GM12878 (cell line): ENCODE data around the gene GAB1. TPM values are rescaled to one million over a fixed set of nuclear protein-coding genes. Genes with fewer than 3 reads are reported as not detected.

ENCODE experiments used
- BMI1 ChIP-seq: fragments of 450-650 bp; IDR thresholded peaks from 2 replicates; pipeline ENCODE4 v1.6.1; 2016; ENCODE audit warnings: mild to moderate bottlenecking, moderate library complexity, borderline replicate concordance
- CBX3 ChIP-seq: fragments of 200-600 bp; sonication (generic); IDR thresholded peaks from 2 replicates; pipeline ENCODE4 v1.6.1; 2016; ENCODE audit warnings: low read depth, borderline replicate concordance
- CHD2 ChIP-seq: IDR thresholded peaks from 2 replicates; pipeline ENCODE4 v1.6.1; 2011; ENCODE audit warnings: low read depth, low read length, improper control_type of control experiment, borderline replicate concordance
- CHD4 ChIP-seq: fragments of 200-600 bp; sonication (generic); IDR thresholded peaks from 2 replicates; pipeline ENCODE4 v1.6.1; 2016; ENCODE audit warnings: mild to moderate bottlenecking
- CREB1 ChIP-seq: IDR thresholded peaks from 2 replicates; pipeline ENCODE4 v1.6.1; 2012; ENCODE audit warnings: low read depth, mild to moderate bottlenecking, inconsistent platforms
- CREM ChIP-seq: IDR thresholded peaks from 2 replicates; pipeline ENCODE4 v1.6.1; 2014; ENCODE audit warnings: antibody characterized with exemption, low read depth
- ESRRA ChIP-seq: IDR thresholded peaks from 2 replicates; pipeline ENCODE4 v1.6.1; 2012; ENCODE audit warnings: mild to moderate bottlenecking, low read length, improper control_type of control experiment
- ETV6 ChIP-seq, 2 experiments: fragments of 450-650 bp in 1 of 2; IDR thresholded peaks in 1 of 2; conservative IDR thresholded peaks in 1 of 2; 2 replicates each; pipeline ENCODE4 v1.6.1; 2014; ENCODE audit warnings: antibody characterized with exemption in 1 of 2, borderline replicate concordance in 1 of 2, low read depth in 1 of 2, mild to moderate bottlenecking in 1 of 2, moderate library complexity in 1 of 2
- MEF2B ChIP-seq: fragments of 450-650 bp; IDR thresholded peaks from 2 replicates; pipeline ENCODE4 v1.6.1; 2018; ENCODE audit warnings: mild to moderate bottlenecking, moderate library complexity; ENCODE audit not compliant: partially characterized antibody, poor library complexity, severe bottlenecking
- MTA2 ChIP-seq: fragments of 450-650 bp; IDR thresholded peaks from 2 replicates; pipeline ENCODE4 v1.6.1; 2016; ENCODE audit warnings: low read depth, mild to moderate bottlenecking, moderate library complexity
- NBN ChIP-seq: fragments of 450-650 bp; IDR thresholded peaks from 2 replicates; pipeline ENCODE4 v1.6.1; 2016
- NFIC ChIP-seq: IDR thresholded peaks from 2 replicates; pipeline ENCODE4 v1.6.1; 2012; ENCODE audit warnings: low read depth, mild to moderate bottlenecking, inconsistent platforms, low read length, moderate library complexity
- RBBP5 ChIP-seq: fragments of 200-600 bp; sonication (generic); conservative IDR thresholded peaks from 2 replicates; pipeline ENCODE4 v1.6.1; 2016
- RCOR1 ChIP-seq: conservative IDR thresholded peaks from 2 replicates; pipeline ENCODE4 v1.6.1; 2012; ENCODE audit warnings: low read depth, low read length, improper control_type of control experiment
- SMAD5 ChIP-seq: IDR thresholded peaks from 2 replicates; pipeline ENCODE4 v1.6.1; 2016; ENCODE audit warnings: antibody characterized with exemption, low read depth
- SP1 ChIP-seq: IDR thresholded peaks from one replicate; pipeline ENCODE4 v1.6.1; 2011; ENCODE audit warnings: low read depth, low read length
- SREBF2 ChIP-seq: IDR thresholded peaks from 2 replicates; pipeline ENCODE4 v1.6.1; 2012; ENCODE audit warnings: mild to moderate bottlenecking, low read length
- TCF7 ChIP-seq: IDR thresholded peaks from 2 replicates; pipeline ENCODE4 v1.6.1; 2014; ENCODE audit warnings: antibody characterized with exemption, borderline replicate concordance
- ZNF217 ChIP-seq: fragments of 450-650 bp; IDR thresholded peaks from 2 replicates; pipeline ENCODE4 v1.6.1; 2017; ENCODE audit warnings: antibody characterized with exemption, mild to moderate bottlenecking
- polyA plus RNA-seq, 11 experiments: library from polyadenylated mRNA; depleted of rRNA in 4 of 11; unstranded in 6 of 11; stranded (reverse) in 5 of 11; fragments of >200 nt; fragmentation: Nextera tagmentation in 4 of 11; fragmentation: Illumina TruSeq in 1 of 11; extraction: Ambion mirVana in 4 of 11; extraction: Trizol in 1 of 11; gene quantifications; 1 replicate in 1 of 11; 2 replicates in 10 of 11; pipeline versions ENCODE4 v1.2.1 to v1.2.3, GENCODE V29; 2011 to 2016; ENCODE audit warnings: inconsistent platforms in 2 of 11, missing spikeins in 2 of 11, low read depth in 1 of 11
- total RNA-seq, 4 experiments: library from RNA; depleted of rRNA in 3 of 4; stranded (reverse); fragments of >200 nt in 3 of 4; fragmentation: Illumina TruSeq in 1 of 4; extraction: Trizol in 1 of 4; gene quantifications; 2 replicates each; pipeline versions ENCODE4 v1.2.1 to v1.2.3, GENCODE V29; 2013 to 2021
- TF ChIP-seq, protein P1 (sequence below): fragments of 450-650 bp; formaldehyde crosslinking; IDR thresholded peaks from 2 replicates; pipeline ENCODE4 v1.4.0; 2020; ENCODE audit warnings: mild to moderate bottlenecking, moderate library complexity
- TF ChIP-seq, protein P2 (sequence below): fragments of 450-650 bp; IDR thresholded peaks from 2 replicates; pipeline ENCODE4 v1.6.1; 2014; ENCODE audit warnings: mild to moderate bottlenecking
- TF ChIP-seq, protein P3 (sequence below): IDR thresholded peaks from 2 replicates; pipeline ENCODE4 v1.6.1; 2012; ENCODE audit warnings: low read depth, low read length, improper control_type of control experiment
- TF ChIP-seq, protein P4 (sequence below): fragments of 450-650 bp; IDR thresholded peaks from 2 replicates; pipeline ENCODE4 v1.6.1; 2016; ENCODE audit warnings: mild to moderate bottlenecking

Gene GAB1
- total and polyA plus RNA-seq, 10 of the 15 experiments (the other 5 are each of a cell fraction or from before 2014, with no cell fraction given) = 0.37 to 5.3 (median 3.2) TPM

DNA sequence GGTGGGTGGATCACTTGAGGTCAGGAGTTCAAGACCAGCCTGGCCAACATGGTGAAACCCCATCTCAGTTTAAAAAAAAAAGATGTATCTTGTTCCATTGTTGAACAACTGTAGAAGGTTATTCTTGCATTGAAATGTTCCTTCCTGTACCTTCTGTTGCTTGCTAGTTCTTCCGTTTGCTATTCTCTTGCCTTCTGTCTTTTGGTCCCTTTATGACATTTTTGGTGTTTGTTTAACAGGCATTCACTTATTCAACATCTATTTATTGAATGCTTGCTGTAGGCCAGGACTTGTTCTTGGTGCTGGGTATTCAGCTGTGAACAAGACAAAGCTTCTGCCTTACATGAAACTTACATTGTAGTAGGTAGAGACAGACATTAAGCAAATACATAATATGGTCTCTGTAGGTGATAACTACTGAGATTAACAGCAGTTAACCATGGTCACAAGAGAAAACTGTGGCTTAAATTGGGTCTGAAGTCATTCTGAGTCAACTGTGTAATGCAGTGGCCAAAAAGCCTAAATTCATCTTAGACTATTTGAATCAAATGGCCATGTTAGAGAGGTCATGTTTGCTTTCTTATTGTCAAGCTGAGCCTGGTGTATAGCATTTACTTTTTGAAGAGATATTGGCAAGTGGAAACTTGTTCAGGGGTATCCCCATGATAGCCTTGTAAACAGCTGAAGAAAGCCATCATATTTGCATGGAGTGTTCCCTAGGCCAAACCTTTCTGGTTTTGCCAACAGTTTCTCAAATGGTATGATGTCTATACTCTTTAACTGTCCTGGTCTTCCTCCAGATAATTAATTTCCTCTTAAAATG, 35.6 kb downstream of the GAB1 start (continued):
- TF ChIP-seq, protein P1, sequence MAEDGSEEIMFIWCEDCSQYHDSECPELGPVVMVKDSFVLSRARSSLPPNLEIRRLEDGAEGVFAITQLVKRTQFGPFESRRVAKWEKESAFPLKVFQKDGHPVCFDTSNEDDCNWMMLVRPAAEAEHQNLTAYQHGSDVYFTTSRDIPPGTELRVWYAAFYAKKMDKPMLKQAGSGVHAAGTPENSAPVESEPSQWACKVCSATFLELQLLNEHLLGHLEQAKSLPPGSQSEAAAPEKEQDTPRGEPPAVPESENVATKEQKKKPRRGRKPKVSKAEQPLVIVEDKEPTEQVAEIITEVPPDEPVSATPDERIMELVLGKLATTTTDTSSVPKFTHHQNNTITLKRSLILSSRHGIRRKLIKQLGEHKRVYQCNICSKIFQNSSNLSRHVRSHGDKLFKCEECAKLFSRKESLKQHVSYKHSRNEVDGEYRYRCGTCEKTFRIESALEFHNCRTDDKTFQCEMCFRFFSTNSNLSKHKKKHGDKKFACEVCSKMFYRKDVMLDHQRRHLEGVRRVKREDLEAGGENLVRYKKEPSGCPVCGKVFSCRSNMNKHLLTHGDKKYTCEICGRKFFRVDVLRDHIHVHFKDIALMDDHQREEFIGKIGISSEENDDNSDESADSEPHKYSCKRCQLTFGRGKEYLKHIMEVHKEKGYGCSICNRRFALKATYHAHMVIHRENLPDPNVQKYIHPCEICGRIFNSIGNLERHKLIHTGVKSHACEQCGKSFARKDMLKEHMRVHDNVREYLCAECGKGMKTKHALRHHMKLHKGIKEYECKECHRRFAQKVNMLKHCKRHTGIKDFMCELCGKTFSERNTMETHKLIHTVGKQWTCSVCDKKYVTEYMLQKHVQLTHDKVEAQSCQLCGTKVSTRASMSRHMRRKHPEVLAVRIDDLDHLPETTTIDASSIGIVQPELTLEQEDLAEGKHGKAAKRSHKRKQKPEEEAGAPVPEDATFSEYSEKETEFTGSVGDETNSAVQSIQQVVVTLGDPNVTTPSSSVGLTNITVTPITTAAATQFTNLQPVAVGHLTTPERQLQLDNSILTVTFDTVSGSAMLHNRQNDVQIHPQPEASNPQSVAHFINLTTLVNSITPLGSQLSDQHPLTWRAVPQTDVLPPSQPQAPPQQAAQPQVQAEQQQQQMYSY = no peak
- TF ChIP-seq TCF7 = no peak; the same call in 1 of the 2 replicates
- peak; percentile 90 for TF ChIP-seq MEF2B
- TF ChIP-seq, protein P2, sequence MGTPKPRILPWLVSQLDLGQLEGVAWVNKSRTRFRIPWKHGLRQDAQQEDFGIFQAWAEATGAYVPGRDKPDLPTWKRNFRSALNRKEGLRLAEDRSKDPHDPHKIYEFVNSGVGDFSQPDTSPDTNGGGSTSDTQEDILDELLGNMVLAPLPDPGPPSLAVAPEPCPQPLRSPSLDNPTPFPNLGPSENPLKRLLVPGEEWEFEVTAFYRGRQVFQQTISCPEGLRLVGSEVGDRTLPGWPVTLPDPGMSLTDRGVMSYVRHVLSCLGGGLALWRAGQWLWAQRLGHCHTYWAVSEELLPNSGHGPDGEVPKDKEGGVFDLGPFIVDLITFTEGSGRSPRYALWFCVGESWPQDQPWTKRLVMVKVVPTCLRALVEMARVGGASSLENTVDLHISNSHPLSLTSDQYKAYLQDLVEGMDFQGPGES = no peak
- TF ChIP-seq ESRRA = no peak
- TF ChIP-seq, protein P3, sequence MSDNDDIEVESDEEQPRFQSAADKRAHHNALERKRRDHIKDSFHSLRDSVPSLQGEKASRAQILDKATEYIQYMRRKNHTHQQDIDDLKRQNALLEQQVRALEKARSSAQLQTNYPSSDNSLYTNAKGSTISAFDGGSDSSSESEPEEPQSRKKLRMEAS = no peak
- 0 out of 2 replicates have a peak, but pooled peaks have one; percentile 5 for TF ChIP-seq RCOR1
- no peak for TF ChIP-seq SREBF2
- TF ChIP-seq CBX3 = no peak
- no peak for TF ChIP-seq SP1
- peak; percentile 84 for TF ChIP-seq CREM
- TF ChIP-seq RBBP5 = no peak
- peak; percentile 94 for TF ChIP-seq NFIC
- peak; percentile 92 for TF ChIP-seq ZNF217
- peak; percentile 78; the same call in 1 of the 2 replicates for TF ChIP-seq NBN
- TF ChIP-seq CHD2 = 0 out of 2 replicates have a peak, but pooled peaks have one; percentile 37
- peak; percentile 32; the same call in 1 of the 2 replicates for TF ChIP-seq CREB1
- TF ChIP-seq SMAD5 = no peak
- TF ChIP-seq, protein P4, sequence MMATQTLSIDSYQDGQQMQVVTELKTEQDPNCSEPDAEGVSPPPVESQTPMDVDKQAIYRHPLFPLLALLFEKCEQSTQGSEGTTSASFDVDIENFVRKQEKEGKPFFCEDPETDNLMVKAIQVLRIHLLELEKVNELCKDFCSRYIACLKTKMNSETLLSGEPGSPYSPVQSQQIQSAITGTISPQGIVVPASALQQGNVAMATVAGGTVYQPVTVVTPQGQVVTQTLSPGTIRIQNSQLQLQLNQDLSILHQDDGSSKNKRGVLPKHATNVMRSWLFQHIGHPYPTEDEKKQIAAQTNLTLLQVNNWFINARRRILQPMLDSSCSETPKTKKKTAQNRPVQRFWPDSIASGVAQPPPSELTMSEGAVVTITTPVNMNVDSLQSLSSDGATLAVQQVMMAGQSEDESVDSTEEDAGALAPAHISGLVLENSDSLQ = no peak
- no peak for TF ChIP-seq CHD4
- TF ChIP-seq BMI1 = peak; percentile 72
- TF ChIP-seq ETV6 (conservative IDR thresholded peaks at IDR 0.05 in 1 of 2, IDR thresholded peaks at IDR 0.05 in 1 of 2; ENCODE audit: borderline replicate concordance in 1 of 2, low read depth in 1 of 2) = peak in 1 of 2 experiments; percentile 53; a peak in 1 of 4 replicates
- peak; percentile 93 for TF ChIP-seq MTA2
